AG09319 (cell line): Measurements from ENCODE around the gene ATRAID.

Source experiments
- DNase-seq: peaks from one replicate; pipeline ENCODE4 v3.0.0-alpha.2; 2010; ENCODE audit warnings: low read depth; ENCODE audit errors: extremely low read depth
- TF ChIP-seq, protein P1 (sequence below): IDR thresholded peaks from 2 replicates; pipeline ENCODE4 v1.5.1; 2011; ENCODE audit warnings: low read depth, mild to moderate bottlenecking, inconsistent platforms, low read length, moderate library complexity

Gene ATRAID

DNA sequence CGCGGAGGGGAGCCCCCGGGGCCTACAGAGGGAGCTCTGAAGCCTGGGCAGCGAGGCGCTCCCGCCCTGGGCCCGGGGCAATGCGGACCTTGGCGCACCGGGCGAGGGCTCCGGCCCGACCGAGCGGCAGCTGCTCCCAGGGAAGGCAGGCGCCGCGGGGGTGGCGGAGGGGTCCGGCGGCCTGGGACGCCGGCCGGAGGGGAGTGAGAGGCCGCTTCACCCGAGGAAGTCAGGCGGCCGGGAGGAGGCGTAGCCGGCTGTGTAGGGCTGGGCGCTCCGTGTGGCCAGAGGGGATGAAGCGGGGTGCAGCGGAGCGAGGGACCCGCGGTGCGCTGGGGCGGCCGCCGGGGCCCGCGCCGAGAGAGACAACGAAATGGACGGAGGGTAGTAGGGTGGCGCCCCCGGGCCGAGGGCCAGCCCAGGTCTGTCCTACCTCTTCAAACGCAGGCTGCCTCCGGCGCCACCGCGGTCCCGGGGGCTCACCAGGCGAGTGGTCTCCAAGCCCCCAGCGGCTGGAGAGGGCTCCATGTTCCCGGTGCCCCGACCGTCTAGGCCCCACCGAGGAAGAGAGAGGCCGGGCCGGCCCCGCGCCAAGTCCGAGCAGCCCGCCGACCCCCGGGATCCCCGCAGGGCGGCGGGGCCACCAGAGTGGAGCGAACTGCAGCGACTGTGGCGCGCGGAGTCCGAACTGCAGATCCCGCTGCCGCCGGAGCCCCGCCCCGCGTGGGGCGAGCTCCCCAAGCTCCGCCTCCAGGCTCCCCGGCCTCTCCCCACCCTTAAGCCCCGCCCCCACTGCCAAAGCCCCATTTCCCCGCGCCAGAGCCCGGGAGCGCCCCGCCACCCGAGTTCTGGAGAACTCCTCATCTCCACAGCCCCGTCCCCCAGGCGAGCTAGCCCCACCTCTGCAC, 50.8 kb downstream of the ATRAID start, which contains the start of gene SLC30A3:
Gene SLC30A3, minus strand, starts transcription at position 669 of the 908 bp plus-strand sequence. Its CDS starts 141 bp downstream, at position 528.
- DNase-seq = no peak
- TF ChIP-seq, protein P1, sequence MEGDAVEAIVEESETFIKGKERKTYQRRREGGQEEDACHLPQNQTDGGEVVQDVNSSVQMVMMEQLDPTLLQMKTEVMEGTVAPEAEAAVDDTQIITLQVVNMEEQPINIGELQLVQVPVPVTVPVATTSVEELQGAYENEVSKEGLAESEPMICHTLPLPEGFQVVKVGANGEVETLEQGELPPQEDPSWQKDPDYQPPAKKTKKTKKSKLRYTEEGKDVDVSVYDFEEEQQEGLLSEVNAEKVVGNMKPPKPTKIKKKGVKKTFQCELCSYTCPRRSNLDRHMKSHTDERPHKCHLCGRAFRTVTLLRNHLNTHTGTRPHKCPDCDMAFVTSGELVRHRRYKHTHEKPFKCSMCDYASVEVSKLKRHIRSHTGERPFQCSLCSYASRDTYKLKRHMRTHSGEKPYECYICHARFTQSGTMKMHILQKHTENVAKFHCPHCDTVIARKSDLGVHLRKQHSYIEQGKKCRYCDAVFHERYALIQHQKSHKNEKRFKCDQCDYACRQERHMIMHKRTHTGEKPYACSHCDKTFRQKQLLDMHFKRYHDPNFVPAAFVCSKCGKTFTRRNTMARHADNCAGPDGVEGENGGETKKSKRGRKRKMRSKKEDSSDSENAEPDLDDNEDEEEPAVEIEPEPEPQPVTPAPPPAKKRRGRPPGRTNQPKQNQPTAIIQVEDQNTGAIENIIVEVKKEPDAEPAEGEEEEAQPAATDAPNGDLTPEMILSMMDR = no peak

DNA sequence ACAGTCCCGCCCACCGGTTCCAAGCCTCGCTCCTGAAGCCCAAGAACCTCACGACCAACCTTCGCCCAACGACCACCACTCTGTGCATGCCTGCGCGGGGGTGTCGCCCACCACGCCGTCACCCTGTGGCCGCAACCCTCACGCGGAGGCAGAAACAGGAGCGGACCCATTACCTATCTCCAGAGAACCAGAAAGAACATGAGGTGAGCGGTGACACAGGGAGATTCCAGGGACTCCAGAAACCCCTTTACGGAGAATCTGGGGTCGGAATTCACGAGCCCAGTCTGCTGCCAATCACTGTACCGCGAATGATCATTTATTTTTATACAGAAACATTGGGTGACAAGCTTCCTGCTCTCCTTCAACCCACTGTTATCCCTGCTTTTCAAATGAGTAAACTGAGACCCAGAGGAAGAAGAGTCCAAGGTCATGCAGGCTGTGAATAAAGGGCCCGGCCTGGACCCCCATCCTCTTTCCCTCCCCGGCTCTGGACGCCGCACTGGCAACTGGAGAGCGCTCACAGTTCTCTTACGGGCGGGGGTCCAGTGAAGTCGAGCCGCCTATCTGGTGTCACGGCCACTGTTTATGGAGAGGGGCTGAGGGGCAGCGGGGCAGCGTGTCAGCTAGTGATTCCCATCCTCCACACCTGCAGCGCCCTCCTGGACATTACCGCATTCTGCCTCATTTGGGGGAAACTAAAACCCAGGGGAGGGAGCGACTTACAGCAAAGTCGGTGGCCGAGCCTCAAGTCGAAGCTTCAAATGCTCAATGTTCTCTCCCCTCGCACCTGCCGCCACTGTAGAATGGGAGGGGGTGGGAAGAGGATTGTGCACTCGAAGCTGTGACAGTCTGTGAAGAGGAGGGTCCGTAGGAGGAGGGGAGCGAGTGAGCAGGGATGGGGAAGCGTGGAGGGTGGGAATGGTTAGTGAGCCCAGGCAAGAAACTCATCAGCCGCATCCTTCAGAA, 51.7 kb downstream of the ATRAID start:
- TF ChIP-seq, protein P1 = no peak
- no peak for DNase-seq

DNA sequence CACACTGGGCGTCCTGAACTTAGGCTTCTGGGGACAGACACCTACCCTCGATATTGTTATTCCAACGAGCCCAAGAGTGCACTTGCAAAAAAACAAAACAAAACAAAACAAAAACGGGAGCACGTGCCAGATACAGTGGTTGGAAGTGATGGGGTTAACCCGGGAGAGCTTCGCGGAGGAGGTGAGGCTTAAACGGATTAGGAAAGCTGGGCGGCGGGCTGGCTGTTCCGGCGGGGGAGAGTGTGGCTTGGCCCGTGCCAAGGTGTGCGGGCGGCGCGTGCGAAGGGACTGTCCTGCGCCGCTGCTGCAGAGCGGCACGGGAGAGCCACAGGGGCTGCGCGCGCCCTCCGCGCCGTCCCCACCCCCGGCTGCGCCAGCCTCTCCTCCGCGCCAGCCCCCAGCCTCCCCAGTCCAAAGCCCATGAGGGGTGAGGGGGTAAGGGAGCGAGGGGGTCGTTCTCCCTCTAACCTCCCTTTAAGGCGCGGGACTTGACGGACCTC, 52.5 kb downstream of the ATRAID start:
- no peak for DNase-seq
- TF ChIP-seq, protein P1 = no peak

DNA sequence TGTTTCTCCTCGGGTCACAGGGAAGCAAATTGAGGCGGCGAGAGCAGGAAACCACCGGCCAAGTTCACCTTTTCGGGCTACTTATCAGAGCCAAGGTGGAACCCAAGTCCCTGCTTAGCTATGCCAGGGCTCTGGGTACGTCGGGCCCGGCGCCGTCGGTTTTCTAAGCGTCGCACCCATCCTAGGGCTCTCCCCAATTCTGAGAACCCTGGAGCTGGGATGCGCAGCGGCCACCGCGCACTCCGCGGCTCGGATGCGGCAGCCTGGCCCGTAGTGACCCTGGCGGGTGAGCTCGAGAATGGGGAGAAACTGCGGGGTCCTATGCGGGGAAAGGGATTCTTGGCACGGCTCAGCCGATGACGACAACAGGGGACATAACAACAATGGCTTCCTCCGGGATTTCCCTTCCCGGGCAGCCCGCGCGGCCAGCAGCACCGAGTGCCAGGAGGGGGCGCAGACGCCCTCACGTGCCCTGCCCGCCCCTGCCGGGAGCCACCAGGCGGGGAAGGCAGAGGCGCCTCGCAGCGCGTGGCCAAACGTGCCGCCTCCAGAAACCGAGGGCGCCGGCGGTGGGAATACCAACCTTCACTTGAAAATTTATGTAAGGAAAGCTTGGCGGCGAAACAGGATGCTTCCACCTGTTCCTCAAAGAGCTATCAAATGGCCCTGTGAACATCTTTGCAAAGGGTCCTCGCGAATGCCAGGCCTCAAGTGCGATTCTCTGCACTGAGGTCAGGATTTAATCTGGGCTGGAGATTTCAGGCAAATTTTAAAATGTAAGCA, 53.1 kb downstream of the ATRAID start:
- TF ChIP-seq, protein P1 = peak; percentile 45

DNA sequence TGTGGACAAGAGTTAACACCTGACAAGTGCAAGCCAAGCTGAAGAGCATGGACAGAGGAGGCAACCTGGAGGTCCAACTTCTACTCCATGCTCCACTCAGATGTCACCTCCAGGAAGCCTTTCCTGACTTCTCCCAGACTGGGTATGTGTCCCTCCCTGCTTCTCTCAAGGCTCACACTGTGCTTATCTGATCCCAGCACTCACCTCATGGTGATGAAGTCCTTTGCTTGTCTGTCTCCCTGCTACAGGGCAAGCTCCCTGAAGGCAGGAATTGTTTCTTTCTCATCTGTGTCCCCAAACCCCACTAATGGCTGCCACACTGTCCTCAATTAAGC, 53.7 kb downstream of the ATRAID start:
- TF ChIP-seq, protein P1 = no peak
- DNase-seq = no peak

More for the DNA sequence above, 53.1 kb downstream of the ATRAID start:
- DNase-seq = no peak
